ENCODE data around the gene SLC12A7. TPM values are rescaled to one million over a fixed set of nuclear protein-coding genes. Genes with fewer than 3 reads are reported as not detected.

SLC12A7 gene
- total and polyA plus RNA-seq, 12 donors: 1.3 to 52.6 (median 24.4) TPM

GRCh38 chr5:1133510-1134201 lies 21.8 kb upstream of the SLC12A7 start:
- 66 to 88% (median 76%) methylated on average over 12 to 17 of the region's 17 CpGs for WGBS, 4 donors
- no peak overlapping the region for H3K27ac ChIP-seq
- no peaks in the 10 kb centered on the region for H3K4me1 ChIP-seq (replicated peaks in 1 of 2)
- no peak overlapping the region for H3K4me3 ChIP-seq
- TF ChIP-seq, protein P1, sequence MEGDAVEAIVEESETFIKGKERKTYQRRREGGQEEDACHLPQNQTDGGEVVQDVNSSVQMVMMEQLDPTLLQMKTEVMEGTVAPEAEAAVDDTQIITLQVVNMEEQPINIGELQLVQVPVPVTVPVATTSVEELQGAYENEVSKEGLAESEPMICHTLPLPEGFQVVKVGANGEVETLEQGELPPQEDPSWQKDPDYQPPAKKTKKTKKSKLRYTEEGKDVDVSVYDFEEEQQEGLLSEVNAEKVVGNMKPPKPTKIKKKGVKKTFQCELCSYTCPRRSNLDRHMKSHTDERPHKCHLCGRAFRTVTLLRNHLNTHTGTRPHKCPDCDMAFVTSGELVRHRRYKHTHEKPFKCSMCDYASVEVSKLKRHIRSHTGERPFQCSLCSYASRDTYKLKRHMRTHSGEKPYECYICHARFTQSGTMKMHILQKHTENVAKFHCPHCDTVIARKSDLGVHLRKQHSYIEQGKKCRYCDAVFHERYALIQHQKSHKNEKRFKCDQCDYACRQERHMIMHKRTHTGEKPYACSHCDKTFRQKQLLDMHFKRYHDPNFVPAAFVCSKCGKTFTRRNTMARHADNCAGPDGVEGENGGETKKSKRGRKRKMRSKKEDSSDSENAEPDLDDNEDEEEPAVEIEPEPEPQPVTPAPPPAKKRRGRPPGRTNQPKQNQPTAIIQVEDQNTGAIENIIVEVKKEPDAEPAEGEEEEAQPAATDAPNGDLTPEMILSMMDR (IDR thresholded peaks at IDR 0.05): no peak
- TF ChIP-seq POLR2A (IDR thresholded peaks at IDR 0.05): no peak
- no peak for DNase-seq
- no peaks in the 10 kb centered on the region for H3K36me3 ChIP-seq (replicated peaks in 1 of 2)
- intact Hi-C loops (cut with DNase I): no loop called here
- no peaks in the 10 kb centered on the region for H3K9me3 ChIP-seq (replicated peaks in 1 of 3)
- no peaks in the 10 kb centered on the region for H3K27me3 ChIP-seq

DNA sequence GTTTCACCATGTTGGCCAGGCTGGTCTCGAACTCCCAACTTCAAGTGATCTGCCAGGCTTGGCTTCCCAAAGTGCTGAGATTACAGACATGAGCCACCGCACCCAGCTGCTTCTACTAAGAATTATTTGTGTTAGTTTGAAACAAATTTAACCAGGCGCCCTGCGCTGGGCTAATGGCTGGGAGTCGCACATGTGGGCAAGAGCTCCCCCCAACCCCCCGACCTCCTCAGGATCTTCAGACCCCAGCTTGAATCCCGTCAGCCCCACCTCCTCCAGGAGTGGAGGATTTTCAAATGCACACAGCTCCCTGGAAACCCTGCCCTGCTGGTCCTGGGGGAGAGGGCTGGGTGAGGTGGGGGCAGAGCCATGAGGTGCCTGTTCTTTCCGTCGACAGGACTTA lies 21.2 kb upstream of the SLC12A7 start:
- Histone ChIP-seq H3K9me3 (replicated peaks in 1 of 3) (no peaks in the 10 kb centered on the region), H3K4me3 (no peak overlapping the region), H3K27me3 (no peaks in the 10 kb centered on the region), H3K36me3 (replicated peaks in 1 of 2) (no peaks in the 10 kb centered on the region), H3K27ac (no peak overlapping the region), H3K4me1 (replicated peaks in 1 of 2) (no peaks in the 10 kb centered on the region)
- intact Hi-C loops (cut with DNase I): no loop called here
- no peak for DNase-seq
- WGBS, 4 donors: 82 to 94% (median 88%) methylated on average over 9 of the region's 9 CpGs
- TF ChIP-seq, protein P1 (IDR thresholded peaks at IDR 0.05): no peak
- TF ChIP-seq POLR2A (IDR thresholded peaks at IDR 0.05): no peak

DNA sequence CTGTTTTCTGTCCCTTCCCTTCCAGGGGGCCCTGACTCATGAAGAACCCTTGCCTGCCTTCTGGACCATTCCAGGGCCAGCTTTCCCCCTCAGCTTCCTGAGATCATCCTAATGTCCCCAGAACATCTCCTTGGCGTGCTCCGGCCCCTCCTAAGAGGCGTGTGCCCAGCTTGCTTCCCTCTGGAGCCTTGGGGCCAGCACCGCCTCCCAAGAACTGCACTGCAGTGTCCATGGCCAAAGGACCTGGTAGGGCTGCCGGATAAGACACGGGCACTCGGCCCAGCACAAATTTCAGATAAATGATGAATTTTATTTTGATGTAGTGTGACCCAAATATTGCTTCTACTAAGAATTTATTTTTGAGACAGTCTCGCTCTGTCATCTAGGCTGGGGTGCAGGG lies 20.7 kb upstream of the SLC12A7 start:
- WGBS, 4 donors: 78 to 88% (median 85%) methylated on average over 5 to 8 of the region's 8 CpGs
- TF ChIP-seq, protein P1 (IDR thresholded peaks at IDR 0.05): no peak
- no peak for TF ChIP-seq POLR2A (IDR thresholded peaks at IDR 0.05)
- Histone ChIP-seq H3K36me3 (replicated peaks in 1 of 2) (no peaks in the 10 kb centered on the region), H3K4me3 (no peak overlapping the region), H3K27me3 (no peaks in the 10 kb centered on the region), H3K9me3 (replicated peaks in 1 of 3) (no peaks in the 10 kb centered on the region), H3K27ac (no peak overlapping the region), H3K4me1 (replicated peaks in 1 of 2) (no peaks in the 10 kb centered on the region)
- intact Hi-C loops (cut with DNase I): no loop called here
- DNase-seq: no peak

DNA sequence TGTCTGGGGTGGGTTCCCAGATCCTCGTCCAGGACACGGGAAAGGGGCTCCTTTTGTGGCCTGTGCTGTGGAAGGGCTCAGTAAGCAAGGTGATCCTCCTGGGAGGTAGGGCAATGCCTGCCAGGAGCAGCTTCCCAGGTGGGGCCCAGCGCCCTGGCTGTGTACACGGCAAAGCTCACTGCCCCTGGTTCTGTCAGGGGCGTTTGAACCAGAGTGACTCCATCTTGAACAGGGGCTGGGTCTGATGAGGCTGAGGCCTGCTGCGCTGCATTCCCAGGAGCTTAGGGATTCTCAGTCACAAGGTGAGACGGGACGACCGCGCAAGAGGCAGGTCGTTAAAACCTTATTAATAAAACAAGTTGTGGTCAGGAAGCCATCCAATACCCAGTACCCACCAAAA lies 19.9 kb upstream of the SLC12A7 start:
- Histone ChIP-seq H3K27me3 (no peaks in the 10 kb centered on the region), H3K4me1 (replicated peaks in 1 of 2) (no peaks in the 10 kb centered on the region), H3K36me3 (replicated peaks in 1 of 2) (no peaks in the 10 kb centered on the region), H3K4me3 (no peak overlapping the region), H3K9me3 (replicated peaks in 1 of 3) (no peaks in the 10 kb centered on the region), H3K27ac (no peak overlapping the region)
- intact Hi-C loops (cut with DNase I): no loop called here
- WGBS, 4 donors: 90 to 97% (median 92%) methylated on average over 8 to 11 of the region's 11 CpGs
- TF ChIP-seq, protein P1 (IDR thresholded peaks at IDR 0.05): no peak
- TF ChIP-seq POLR2A (IDR thresholded peaks at IDR 0.05): no peak
- DNase-seq: no peak
